Pons (tissue), 1 donor: ENCODE measurements around the gene LMLN.
"Not testable (repeated sequence)": the region's sequence is repeated elsewhere in the genome, so short reads cannot be mapped to it uniquely, and the experiment has no call there.

Experiments
- DNase-seq: peaks from one replicate; pipeline ENCODE4 v3.0.0-alpha.2; 2016; ENCODE audit warnings: low spot score

LMLN gene

GRCh38 chr3:198026620-198027019, 66.6 kb downstream of the LMLN start:
- DNase-seq, result no peak

- no peak for DNase-seq
These were observed 67.2 kb downstream of the LMLN start for GRCh38 chr3:198027045-198027798.

GRCh38 chr3:198027799-198028390, 67.9 kb downstream of the LMLN start:
- DNase-seq, result no peak

DNA sequence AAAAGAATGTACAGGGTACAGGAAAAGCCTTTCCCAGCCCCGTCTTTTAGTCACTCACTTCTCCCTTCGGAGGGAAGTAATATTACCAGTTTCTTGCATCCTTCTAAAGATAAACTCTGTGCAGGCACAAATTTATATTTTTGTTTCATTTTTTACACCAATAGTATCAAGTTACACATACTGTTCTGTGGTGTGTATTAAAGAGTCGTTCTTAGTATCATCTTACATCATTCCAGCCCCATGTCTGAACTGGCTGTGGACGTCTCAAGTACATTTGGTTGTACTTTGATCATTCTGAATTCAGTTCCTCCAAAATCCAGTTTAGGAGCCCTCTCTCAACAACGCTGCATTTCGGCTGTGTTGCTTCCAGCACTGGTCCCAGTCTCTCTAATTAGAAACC, 68.7 kb downstream of the LMLN start:
- DNase-seq, result no peak

- peak; percentile 23 for DNase-seq
These were observed 70.1 kb downstream of the LMLN start for GRCh38 chr3:198030125-198030524.

DNA sequence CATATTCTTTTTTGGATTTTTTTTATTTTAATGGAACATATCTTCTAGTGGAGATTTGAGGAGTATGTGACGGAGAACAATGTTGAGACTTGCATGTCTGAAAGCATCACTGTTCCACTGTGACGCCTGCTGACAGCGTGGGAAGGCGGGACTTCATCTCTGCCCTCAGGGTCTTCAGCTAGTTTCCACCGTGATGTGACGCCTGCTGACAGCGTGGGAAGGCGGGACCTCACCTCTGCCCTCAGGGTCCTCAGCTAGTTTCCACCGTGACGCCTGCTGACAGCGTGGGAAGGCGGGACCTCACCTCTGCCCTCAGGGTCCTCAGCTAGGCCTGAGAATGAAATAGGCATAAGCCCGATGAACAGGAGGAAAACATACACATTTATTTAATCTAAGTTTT, 70.7 kb downstream of the LMLN start:
- no peak for DNase-seq

- DNase-seq, result no peak
These were observed 72.3 kb downstream of the LMLN start for GRCh38 chr3:198032039-198032936.

GRCh38 chr3:198043119-198043518, 83.1 kb downstream of the LMLN start:
- DNase-seq, result peak; percentile 84

DNA sequence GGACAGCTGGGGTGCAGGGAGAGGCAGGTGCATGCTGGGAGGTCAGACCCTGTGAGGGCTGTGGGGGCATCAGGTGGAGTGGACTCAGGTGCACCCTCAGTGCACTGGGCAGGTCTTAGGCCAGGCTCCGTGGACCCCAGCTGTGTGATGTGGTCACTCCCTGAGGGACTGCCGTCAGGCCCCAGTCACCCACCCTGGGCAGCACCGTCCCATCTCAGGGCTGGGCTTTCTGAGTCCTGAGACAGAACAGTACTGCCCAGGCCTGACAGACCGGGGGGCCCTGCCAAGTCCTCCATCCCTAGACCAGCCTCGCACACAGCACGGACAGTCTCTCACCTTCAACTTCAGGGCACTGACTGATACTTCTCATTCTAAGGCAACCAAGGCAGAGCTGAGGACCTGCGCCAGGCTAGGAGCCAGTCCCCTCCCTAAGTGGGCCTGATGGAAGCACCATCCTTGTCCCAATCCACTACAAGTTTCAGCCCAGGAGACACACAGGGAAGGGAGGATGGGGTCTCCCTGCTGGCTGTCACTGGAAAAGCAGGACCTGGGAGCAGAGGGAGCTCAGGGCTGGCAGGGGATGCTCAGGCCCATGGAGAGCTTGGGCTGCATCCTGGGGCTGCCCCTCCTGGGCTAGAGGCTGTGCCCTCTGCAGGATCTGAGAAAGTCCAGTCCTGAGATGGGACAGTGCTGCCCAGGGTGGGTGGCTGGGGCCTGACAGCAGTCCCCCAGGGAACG, 86.3 kb downstream of the LMLN start:
- DNase-seq, result no peak

DNA sequence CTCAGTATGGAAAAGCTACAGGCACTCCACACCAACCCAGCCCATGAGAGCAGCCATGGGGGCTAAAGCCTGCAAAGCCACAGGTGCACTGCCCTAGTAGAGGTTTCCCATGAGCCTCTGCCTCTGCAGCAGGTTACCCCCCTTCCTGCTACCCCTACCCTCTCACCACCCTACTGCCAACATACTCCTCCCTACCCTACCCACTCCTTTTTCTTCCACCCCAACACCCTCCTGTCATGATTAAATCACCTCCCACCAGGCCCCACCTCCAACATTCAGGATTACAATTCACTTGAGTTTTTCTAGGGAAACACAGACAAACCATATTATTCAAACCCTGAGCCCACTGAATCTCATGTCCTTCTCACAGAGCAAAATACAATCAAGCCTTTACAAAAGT, 88.4 kb downstream of the LMLN start:
- no peak for DNase-seq

DNA sequence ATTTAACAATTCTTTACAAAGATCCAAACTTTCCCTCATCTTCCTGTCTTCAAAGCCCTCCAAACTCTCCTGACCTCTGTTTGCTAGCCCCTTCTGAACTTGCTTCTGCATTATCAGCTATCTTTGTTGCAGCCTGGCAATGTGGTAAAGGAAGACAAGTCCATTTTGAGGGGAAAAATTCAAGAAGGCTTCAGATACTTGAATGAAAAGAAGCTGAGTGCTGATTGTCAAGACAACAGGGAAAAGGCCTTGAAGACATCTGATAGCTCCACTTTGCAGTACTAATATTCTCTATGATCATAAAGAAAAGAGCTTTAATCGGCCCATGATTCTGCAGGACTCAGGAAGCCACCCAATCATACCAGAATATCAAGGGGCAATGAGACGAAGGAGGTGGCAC, 91.8 kb downstream of the LMLN start:
- no peak for DNase-seq

GRCh38 chr3:198053462-198053861, 93.4 kb downstream of the LMLN start:
- not testable (repeated sequence) for DNase-seq

DNA sequence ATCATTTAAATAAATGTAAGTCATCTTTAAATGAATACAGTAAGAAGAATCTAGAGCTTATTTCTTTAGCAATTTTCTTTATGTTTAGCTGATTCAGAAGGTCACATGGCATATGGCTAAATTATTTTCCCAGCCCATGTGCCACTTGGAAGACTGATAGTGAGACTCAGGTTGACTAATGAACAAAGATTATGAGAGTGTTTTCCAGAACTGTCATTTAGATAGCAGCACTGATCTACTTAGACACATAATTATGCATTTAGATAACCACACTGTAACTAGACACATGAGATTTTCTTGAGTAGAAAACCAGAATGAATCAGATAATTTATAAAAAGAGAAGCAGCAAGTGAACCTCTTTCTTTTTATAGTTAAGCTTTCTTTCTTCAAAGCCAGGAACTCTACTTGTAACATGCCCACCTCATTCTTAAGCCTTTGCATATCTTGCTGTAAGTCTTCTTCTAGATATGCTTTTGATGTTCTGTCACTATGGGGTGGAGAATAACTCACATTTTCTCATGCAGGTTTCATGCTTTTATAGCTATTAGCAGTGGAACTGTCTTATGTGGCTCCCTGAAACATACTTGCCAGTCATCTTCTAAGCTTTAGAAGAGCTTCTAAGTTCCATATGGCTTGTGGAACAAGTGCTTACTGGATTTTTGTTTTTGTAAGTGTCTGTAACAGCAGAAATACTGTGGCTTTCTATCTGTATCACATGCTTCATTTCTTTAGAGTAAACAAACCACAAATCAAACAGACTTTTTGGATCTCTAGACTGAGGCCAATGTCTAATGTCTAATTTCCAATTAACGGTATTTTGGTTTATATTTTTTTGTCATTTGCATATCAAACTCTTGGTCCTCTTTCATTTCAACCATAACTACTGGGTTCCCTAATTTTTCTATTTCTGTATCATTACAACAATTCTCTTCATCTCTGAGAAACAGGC, 101.4 kb downstream of the LMLN start:
- no peak for DNase-seq

DNA sequence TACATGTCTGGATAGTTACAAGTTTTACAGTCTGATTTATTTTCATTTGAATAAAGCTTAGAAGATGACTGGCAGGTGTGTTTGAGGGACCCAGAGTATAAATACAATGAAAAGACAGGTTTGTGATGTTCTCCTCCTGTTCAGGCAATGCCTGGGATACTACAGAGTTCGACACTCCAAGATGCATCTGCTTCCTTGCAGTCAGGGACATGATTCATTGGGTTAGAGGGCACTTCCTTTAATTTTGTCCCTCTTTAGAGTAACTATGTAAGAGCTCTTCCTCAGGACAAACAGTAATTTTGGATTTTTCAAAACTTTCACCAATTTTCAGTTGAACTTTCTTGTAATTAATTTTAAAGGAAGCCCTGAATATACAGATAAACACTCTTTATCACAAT, 102.0 kb downstream of the LMLN start:
- no peak for DNase-seq

DNA sequence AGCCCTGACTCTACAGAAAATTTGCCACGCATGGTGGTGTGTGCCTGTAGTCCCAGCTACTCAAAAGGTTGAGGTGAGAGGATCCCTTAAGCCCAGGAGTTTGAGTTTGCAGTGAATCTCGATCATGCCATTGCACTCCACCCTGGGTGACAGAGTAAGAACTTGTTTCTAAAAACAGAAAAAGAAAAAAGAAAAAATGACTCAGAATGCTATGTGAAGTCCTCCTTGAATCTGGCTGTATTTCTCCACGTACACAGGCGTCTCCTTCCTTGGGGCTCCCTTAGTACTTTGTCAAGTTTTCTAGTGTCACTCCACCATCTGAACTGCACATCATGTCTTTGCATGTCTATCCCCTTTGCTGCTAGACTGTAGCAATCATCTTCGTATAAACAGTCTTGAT, 104.4 kb downstream of the LMLN start:
- no peak for DNase-seq

- DNase-seq, result no peak
These were observed 105.9 kb downstream of the LMLN start for GRCh38 chr3:198065897-198066296.

- DNase-seq, result no peak
These were observed 107.4 kb downstream of the LMLN start for GRCh38 chr3:198067416-198067815.

DNA sequence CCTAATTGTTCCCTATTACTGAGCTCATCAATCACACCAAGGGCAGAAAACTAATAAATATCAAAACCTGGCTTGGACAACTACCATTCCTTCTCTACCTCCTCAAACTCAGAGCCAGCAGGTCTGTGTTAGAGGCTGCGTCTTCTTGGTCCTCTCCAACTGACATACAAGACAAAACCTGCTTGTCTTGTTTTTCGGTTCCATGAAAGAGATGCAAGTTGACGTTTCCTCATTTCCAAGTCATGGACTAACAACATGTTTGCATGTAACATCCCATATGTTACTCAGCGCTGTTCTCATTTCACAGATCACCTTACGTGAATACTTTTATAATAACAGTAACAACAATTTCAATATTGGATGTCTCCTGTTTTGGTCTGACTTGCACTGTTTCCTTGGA, 110.9 kb downstream of the LMLN start:
- no peak for DNase-seq

- DNase-seq, result no peak
These were observed 111.7 kb downstream of the LMLN start for GRCh38 chr3:198071602-198072287.

- DNase-seq, result no peak
These were observed 116.8 kb downstream of the LMLN start for GRCh38 chr3:198076722-198077308.
